Activated CD8-positive, alpha-beta memory T cell treated with anti-CD3 and anti-CD28 coated beads, Interleukin-2, amount 50 U/mL, for 48 hours (primary cell): ENCODE measurements around the gene DSCAML1.

ENCODE experiments used
- DNase-seq: peaks from one replicate; pipeline ENCODE4 v3.0.0-alpha.2; 2020

DSCAML1 gene

DNA sequence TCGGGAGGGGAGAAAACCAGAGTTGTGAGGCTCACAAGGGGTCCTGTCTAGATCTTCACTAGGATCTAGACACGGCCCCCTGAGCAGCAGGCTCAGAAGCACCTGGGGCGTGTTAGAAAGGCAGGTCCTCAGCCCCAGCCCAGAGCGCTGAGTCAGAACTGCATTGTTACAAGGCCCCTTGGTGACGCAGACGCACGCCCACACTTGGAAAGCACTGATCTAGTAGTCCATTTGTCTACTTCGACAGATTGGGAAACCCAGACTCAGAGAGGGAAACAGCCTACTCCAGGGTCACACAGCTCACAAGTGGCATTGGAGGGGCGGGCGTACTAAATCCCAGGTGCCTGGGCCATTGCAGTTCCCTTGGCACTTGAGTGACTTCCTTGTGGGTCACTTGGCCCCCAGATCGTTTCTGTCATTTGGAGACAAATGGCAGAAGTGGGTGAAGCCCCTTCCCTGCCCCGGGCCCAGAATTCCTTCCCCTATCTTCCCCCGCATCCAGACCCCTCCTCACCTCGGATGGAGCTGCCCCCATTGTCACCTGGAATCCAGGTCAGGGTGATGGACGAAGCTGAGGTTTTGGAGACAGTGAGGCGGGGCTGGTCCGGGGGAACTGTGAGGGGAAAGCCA lies 358.5 kb downstream of the DSCAML1 start:
- no peak for DNase-seq

GRCh38 chr11:117437791-117438130 lies 359.3 kb downstream of the DSCAML1 start:
- no peak for DNase-seq

GRCh38 chr11:117437041-117437790 lies 359.8 kb downstream of the DSCAML1 start:
- DNase-seq: no peak

DNA sequence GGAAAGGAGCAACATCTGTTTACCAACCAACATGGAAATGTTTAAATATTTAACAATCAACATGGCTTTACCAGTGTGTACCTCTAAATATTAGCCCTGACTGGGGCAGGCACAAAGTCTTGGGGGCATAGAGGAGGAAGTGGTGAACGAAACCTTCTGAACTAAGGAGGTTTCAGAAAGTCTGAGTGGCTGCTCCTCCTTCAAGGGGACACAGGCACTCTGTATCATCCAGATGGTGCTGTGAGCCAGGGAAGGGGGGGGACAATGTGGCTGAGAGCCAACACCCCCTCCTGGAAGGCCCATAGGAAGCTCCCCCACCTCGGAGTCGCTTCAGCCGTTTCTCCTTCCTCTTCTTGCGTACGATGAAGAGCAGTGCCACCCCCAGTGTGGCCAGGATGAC lies 361.7 kb downstream of the DSCAML1 start:
- DNase-seq: no peak

DNA sequence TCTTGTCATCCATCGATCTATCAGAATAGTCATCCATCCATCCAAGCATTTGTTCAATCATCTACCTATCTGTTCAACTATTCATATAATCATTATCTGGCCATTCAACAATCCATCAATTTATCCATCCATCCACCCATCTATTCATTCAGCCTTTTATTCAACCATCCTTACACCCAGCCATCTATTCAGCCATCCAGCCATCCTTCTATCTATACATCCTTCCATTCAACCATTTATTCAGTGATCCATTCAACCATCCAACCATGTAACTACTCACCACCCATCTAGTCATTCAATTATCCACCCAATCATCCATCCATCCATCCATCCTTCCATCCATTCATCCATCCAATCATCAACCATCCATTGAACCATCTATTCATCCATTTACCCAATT lies 362.5 kb downstream of the DSCAML1 start:
- DNase-seq: no peak

DNA sequence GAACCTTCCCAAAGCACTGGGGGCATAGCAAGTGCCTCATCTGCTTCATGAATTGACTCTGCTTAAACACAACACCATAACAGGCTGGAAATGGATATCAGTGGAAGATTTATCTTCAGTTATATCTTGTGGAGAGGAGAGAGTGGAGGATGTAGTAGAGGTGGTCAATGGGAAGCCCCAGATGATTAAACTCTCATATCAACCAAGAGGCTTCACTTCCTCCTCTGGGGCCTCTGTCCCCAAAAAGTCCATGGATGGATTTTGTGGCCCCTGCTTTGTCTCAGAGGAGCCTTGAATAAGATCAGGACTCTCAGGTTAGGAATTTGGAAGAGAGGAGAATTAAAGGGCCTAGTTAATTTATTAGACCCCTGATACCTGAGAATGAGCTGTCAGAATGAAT lies 363.3 kb downstream of the DSCAML1 start:
- no peak for DNase-seq

- DNase-seq: no peak
Observed at GRCh38 chr11:117431436-117431835, 365.6 kb downstream of the DSCAML1 start.

DNA sequence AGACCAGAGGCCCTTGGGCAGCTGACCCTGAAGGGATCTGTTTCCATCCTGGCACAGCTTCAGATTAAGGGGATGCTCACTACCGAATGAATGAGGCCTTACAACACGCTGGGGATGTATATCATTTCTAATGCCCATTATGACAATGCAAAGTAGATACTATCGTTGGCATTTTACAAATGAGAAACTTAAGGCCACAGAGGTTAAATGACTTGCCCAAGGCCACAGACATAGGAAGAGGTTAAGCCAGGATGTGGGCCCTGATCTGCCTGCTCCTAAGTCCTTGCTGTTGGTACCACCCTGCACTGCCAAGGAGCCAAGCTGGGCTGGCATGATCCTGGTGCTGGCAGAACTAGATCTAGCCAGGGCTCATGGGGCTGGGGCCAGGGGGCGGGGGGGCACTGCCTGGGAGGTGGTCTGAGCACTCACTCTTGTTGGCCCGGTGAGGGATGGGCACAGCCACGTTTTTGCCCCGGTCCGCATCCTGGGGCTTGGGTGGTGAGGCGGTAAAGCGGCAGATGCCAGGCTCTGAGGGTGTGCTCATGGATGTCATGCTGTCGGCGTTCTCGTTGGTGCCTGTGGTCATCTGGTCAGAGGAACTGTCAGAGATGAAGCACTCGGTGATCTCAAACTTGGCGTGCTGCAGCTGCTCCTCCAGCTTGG lies 366.6 kb downstream of the DSCAML1 start:
- no peak for DNase-seq

DNA sequence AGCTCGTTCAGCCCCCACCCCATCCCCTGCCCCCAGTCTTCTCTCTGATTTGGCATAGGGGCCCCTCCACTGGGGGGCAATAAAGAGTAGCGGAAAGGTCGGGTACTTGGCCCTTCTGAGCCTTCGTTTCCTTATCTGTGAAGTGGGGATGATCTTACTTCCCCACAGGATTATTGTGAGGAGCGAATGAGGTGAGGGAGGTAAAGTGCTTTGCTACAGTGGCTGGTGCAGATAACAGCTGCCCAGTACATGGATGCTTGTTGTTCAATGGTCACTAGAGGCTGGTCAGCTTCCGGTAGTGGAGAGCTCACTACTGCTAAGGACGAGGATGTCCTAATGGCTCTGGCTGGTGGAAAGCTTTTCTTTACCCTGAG lies 368.2 kb downstream of the DSCAML1 start:
- DNase-seq: no peak

DNA sequence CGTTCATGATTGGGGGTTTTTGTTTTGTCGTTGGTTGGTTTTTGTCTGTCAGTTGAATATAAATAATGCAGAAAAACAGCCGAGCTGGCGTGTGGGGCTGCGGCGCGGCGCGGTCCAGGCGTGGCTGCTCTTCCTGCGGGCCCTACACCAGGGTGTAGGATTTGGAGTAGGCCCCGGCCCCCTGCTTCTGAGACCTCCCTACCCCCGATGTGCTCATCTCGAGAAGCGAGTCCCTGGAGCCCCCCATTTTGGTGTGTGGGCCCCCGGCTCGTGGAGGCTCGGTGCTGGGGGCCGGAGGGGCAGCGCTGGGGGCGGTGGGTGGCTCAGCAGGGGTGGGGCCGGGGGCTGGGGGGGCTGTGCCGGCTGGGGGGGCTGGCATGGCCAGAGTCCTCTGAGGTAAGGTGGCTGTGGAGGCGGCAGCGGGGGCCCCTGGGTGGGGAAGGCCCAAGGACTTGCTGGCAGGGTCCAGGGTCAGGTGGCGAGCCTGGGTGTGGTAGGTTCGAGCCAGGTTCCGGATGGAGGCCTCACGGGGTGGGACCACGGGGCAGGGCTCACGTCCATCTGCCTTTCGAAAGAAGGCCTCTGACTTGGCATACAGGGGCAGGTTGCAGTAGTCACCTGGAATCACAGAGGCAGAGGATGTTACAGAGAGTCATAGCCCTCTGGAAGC lies 368.7 kb downstream of the DSCAML1 start:
- no peak for DNase-seq

GRCh38 chr11:117427356-117427874 lies 369.6 kb downstream of the DSCAML1 start:
- no peak for DNase-seq

- DNase-seq: no peak
Observed at GRCh38 chr11:117426941-117427340, 370.1 kb downstream of the DSCAML1 start.

DNA sequence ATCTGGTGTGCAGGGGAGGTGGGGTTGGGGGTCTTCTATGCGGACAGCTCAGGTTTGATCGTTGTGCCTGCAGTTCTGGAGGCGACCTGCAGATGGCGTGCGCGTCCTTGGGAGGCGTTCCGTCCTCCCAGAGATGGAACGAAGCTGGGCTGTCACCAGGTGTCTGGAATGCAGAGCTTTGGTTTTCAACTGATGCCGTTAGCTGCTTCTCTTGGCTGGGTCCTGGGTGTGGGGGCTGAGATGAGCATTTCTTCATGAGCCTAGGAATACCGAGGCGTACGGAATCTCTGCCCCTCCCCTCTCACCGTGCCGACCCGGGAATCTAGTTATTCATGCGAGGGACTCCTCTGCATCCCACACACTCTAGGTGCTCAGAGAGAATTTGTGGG lies 370.7 kb downstream of the DSCAML1 start:
- DNase-seq: peak; percentile 96

GRCh38 chr11:117425679-117426296 lies 371.2 kb downstream of the DSCAML1 start:
- no peak for DNase-seq

GRCh38 chr11:117424781-117425180 lies 372.2 kb downstream of the DSCAML1 start:
- no peak for DNase-seq

DNA sequence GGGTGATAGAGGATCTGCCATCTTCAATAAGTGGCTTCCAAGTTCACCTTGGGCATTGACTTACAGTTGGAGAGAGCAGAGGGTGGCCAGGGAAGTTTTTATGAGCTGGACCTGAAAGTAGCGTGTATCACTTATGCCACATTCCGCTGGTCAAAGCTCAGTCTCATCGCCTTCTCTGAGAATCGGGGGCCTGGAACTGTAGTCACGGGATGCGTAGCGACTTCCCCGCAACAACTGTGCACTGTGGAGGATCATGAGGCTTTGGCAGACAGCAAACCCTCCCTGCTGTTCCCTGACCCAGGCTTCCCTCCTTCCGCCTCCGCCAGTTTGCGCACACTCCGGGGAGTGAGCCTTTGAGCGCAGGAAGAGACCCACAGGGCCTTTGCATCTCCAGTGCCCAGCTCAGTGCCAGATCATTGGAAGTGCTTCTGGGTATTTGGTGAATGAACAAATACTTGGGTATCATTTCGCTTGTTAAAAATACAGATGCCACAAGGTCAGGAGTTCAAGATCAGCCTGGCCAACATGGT lies 373.9 kb downstream of the DSCAML1 start:
- DNase-seq: no peak

GRCh38 chr11:117421476-117421875 lies 375.5 kb downstream of the DSCAML1 start:
- no peak for DNase-seq

DNA sequence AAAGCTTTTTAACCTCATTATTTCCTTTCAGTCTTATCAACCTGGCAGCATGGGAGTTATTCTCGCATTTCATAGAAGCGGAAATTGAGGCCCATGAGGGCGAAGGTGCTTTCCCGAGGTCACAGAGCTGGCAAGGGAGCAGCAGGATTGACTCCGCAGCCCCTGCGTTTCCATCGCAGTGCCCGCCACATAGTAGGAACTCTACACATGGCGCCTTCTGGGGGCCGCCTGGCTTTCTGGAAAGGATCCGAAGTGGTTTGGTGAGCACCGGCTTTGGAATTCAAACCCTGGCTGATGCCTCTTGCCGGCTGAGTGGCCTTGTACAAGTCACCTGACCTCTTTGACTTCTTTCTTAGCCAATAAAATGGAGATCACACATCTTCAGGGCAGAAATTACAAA lies 376.0 kb downstream of the DSCAML1 start:
- no peak for DNase-seq

DNA sequence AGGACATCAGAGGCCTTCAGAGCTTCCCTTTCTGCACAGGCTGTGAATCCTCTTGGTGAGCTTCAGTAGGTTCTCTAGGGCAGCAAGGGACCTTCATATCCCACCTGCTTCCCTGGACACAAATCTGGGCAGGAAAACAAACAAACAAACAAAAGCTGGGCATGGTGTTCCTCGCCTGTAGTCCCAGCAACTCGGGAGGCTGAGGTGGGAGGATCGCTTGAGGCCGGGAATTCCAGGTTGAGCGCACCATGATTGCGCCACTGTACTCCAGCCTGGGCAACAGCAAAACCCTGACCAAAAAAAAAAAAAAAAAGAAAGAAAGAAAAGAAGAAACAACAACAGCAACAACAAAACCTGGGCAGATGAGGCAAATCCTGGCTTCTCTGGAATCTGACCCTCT lies 376.4 kb downstream of the DSCAML1 start:
- DNase-seq: no peak

- DNase-seq: no peak
Observed at GRCh38 chr11:117420143-117420485, 376.9 kb downstream of the DSCAML1 start.

DNA sequence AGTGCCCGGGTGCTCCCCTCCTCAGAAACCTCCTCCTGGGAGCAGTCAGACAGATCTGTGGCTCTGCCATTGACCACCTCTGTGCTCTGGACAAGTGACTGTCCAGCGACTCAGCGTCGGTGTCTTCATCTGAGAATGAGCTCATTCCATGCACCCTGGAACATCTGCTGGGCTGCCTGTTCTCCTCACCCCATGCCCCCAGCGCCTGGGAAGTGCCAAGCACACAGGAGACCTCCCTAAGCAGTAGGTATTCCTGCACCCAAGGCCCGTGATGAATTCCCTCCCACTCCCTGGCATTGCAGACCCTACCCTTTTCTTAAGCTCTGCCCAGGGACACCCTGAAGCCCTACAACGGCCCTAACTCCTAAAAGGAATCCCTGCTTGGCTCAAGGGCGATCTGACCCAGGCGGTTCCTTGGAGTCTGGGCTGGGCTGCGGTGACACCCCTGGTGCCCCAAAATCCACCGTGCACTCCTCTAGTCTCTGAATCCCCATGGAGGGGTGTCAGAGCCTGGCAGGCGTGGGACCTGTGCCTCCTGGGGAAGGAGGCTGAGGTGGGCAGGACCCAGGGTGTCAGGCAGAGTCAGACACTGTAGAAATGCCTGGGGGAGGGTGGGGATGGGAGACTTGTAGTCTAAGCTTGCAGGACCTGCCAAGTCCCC lies 377.4 kb downstream of the DSCAML1 start:
- DNase-seq: no peak

GRCh38 chr11:117418737-117419481 lies 378.1 kb downstream of the DSCAML1 start:
- DNase-seq: no peak
